ENCODE data around the gene CISD3. TPM values are rescaled to one million over a fixed set of nuclear protein-coding genes. Genes with fewer than 3 reads are reported as not detected.

CISD3 gene
- total RNA-seq, 1 donor from 2014 or later: 31.3 TPM

- H3K4me3 ChIP-seq: no peak overlapping the region
- H3K27me3 ChIP-seq (ENCODE audit: low read depth): no peaks in the 10 kb centered on the region
- DNase-seq: no peak
- peaks cover 99% of the 10 kb centered on the region for H3K36me3 ChIP-seq
- no peak for ATAC-seq
- H3K27ac ChIP-seq: no peak overlapping the region
- H3K4me1 ChIP-seq: no peaks in the 10 kb centered on the region
- TF ChIP-seq, protein P1, sequence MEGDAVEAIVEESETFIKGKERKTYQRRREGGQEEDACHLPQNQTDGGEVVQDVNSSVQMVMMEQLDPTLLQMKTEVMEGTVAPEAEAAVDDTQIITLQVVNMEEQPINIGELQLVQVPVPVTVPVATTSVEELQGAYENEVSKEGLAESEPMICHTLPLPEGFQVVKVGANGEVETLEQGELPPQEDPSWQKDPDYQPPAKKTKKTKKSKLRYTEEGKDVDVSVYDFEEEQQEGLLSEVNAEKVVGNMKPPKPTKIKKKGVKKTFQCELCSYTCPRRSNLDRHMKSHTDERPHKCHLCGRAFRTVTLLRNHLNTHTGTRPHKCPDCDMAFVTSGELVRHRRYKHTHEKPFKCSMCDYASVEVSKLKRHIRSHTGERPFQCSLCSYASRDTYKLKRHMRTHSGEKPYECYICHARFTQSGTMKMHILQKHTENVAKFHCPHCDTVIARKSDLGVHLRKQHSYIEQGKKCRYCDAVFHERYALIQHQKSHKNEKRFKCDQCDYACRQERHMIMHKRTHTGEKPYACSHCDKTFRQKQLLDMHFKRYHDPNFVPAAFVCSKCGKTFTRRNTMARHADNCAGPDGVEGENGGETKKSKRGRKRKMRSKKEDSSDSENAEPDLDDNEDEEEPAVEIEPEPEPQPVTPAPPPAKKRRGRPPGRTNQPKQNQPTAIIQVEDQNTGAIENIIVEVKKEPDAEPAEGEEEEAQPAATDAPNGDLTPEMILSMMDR (IDR thresholded peaks at IDR 0.05): no peak
- no peaks in the 10 kb centered on the region for H3K9me3 ChIP-seq
- intact Hi-C loops (cut with DNase I): no loop called here
Measured at GRCh38 chr17:38777641-38778250, 47.6 kb downstream of the CISD3 start.

GRCh38 chr17:38779965-38780752, 50.0 kb downstream of the CISD3 start:
- peaks cover 100% of the 10 kb centered on the region for H3K36me3 ChIP-seq
- TF ChIP-seq, protein P1 (IDR thresholded peaks at IDR 0.05): no peak

GRCh38 chr17:38783227-38783626, 53.1 kb downstream of the CISD3 start:
- H3K4me3 ChIP-seq: no peak overlapping the region
- ATAC-seq (no peak), DNase-seq (no peak)
- TF ChIP-seq, protein P1 (IDR thresholded peaks at IDR 0.05): no peak
- intact Hi-C loops (cut with DNase I): no loop called here
- H3K27ac ChIP-seq: no peak overlapping the region
- no peaks in the 10 kb centered on the region for H3K4me1 ChIP-seq
- H3K9me3 ChIP-seq: no peaks in the 10 kb centered on the region
- H3K36me3 ChIP-seq: peaks cover 86% of the 10 kb centered on the region
- H3K27me3 ChIP-seq (ENCODE audit: low read depth): no peaks in the 10 kb centered on the region

More at GRCh38 chr17:38779965-38780752, 50.0 kb downstream of the CISD3 start:
- no peaks in the 10 kb centered on the region for H3K4me1 ChIP-seq
- no peak overlapping the region for H3K27ac ChIP-seq
- no peaks in the 10 kb centered on the region for H3K9me3 ChIP-seq
- DNase-seq: no peak
- intact Hi-C loops (cut with DNase I): no loop called here
- ATAC-seq: no peak
- H3K4me3 ChIP-seq: no peak overlapping the region
- H3K27me3 ChIP-seq (ENCODE audit: low read depth): no peaks in the 10 kb centered on the region

Small RNA genes lying within 50 kb of the gene (microRNA-seq; reads per million reads assigned to microRNA genes)
- gene MIR4726 (ENCODE audit: borderline number of aligned reads): not detected
- not detected for gene MIR4734 (ENCODE audit: borderline number of aligned reads)

Other genes starting within 250 kb of the CISD3 start
- 6.6 TPM for gene SRCIN1, start 124.4 kb upstream of the CISD3 start, total RNA-seq
- 1.0 TPM for gene EPOP, start 55.4 kb upstream of the CISD3 start, total RNA-seq
- gene MLLT6, start 25.1 kb upstream of the CISD3 start, total RNA-seq: 135 TPM
- gene PCGF2, start 18.0 kb downstream of the CISD3 start, total RNA-seq: 53.5 TPM
- gene PSMB3, start 22.4 kb downstream of the CISD3 start, total RNA-seq: 128 TPM
- 44.8 TPM for gene PIP4K2B, start 69.2 kb downstream of the CISD3 start, total RNA-seq
- gene CWC25, start 95.0 kb downstream of the CISD3 start, total RNA-seq: 22.3 TPM
- 1,156 TPM for gene RPL23, start 123.4 kb downstream of the CISD3 start, total RNA-seq
- 158 TPM for gene LASP1, start 139.7 kb downstream of the CISD3 start, total RNA-seq
- not detected for gene FBXO47, start 237.1 kb downstream of the CISD3 start, total RNA-seq

Data from lower lobe of right lung (tissue), 2 donors.